HepG2 (cell line): Measurements from ENCODE around the gene CDH23. TPM values are rescaled to one million over a fixed set of nuclear protein-coding genes. Genes with fewer than 3 reads are reported as not detected.
A peak's percentile ranks its signal among the peaks of the same experiment; 100 is the strongest.

ENCODE experiments used
- ATF7 ChIP-seq, 2 experiments: fragments of 450-650 bp in 1 of 2; sonication (generic) in 1 of 2; formaldehyde crosslinking in 1 of 2; IDR thresholded peaks; 2 replicates each; pipeline versions ENCODE4 v1.4.0 to v1.6.1; 2016 to 2020; ENCODE audit warnings: antibody characterized with exemption in 1 of 2, mild to moderate bottlenecking in 1 of 2, missing genetic modification reagents in 1 of 2
- CBX1 ChIP-seq: IDR thresholded peaks from one replicate; pipeline ENCODE4 v1.6.1; 2016; ENCODE audit warnings: antibody characterized with exemption, low read depth
- FLYWCH1 ChIP-seq: sonication (generic); formaldehyde crosslinking; IDR thresholded peaks from 2 replicates; pipeline ENCODE4 v1.8.1; 2023; ENCODE audit warnings: mild to moderate bottlenecking, missing genetic modification reagents
- GZF1 ChIP-seq: sonication (generic); formaldehyde crosslinking; IDR thresholded peaks from 2 replicates; pipeline ENCODE4 v1.5.1; 2020; ENCODE audit warnings: mild to moderate bottlenecking, missing genetic modification reagents
- KDM3A ChIP-seq: IDR thresholded peaks from 2 replicates; pipeline ENCODE4 v1.6.1; 2018; ENCODE audit warnings: low read depth, missing compliant biosample characterization
- KLF9 ChIP-seq: IDR thresholded peaks from 2 replicates; pipeline ENCODE4 v1.6.1; 2016; ENCODE audit warnings: low read depth
- MAFF ChIP-seq: IDR thresholded peaks from 2 replicates; pipeline ENCODE4 v1.6.1; 2011; ENCODE audit warnings: low read depth, low read length, improper control_type of control experiment
- MXD4 ChIP-seq: IDR thresholded peaks from 2 replicates; pipeline ENCODE4 v1.6.1; 2016; ENCODE audit warnings: mild to moderate bottlenecking, missing biosample characterization, missing genetic modification reagents
- NKX3-1 ChIP-seq: sonication (generic); formaldehyde crosslinking; IDR thresholded peaks from 2 replicates; pipeline ENCODE4 v1.5.0; 2020; ENCODE audit warnings: missing genetic modification reagents
- NR2F1 ChIP-seq, 2 experiments: fragments of 450-650 bp in 1 of 2; formaldehyde crosslinking in 1 of 2; IDR thresholded peaks; 2 replicates each; pipeline versions ENCODE4 v1.5.0 to v1.6.1; 2016 to 2020; ENCODE audit warnings: mild to moderate bottlenecking in 1 of 2, missing compliant biosample characterization in 1 of 2, missing genetic modification reagents in 1 of 2, moderate library complexity in 1 of 2
- ONECUT2 ChIP-seq: sonication (generic); formaldehyde crosslinking; IDR thresholded peaks from 2 replicates; pipeline ENCODE4 v1.4.0; 2020; ENCODE audit warnings: missing genetic modification reagents
- POLR2AphosphoS2 ChIP-seq: IDR thresholded peaks from 2 replicates; pipeline ENCODE4 v1.6.1; 2011; ENCODE audit warnings: low read depth, low read length, improper control_type of control experiment
- REL ChIP-seq: sonication (generic); formaldehyde crosslinking; conservative IDR thresholded peaks from 2 replicates; pipeline ENCODE4 v1.8.0; 2022; ENCODE audit warnings: mild to moderate bottlenecking, missing genetic modification reagents, moderate library complexity
- SNAPC2 ChIP-seq: sonication (generic); formaldehyde crosslinking; IDR thresholded peaks from 2 replicates; pipeline ENCODE4 v1.8.1; 2022; ENCODE audit warnings: mild to moderate bottlenecking, missing genetic modification reagents
- SP4 ChIP-seq: sonication (generic); formaldehyde crosslinking; IDR thresholded peaks from 2 replicates; pipeline ENCODE4 v1.8.1; 2023; ENCODE audit warnings: mild to moderate bottlenecking, missing genetic modification reagents
- TGIF2 ChIP-seq: IDR thresholded peaks from 2 replicates; pipeline ENCODE4 v1.6.1; 2016; ENCODE audit warnings: control low read depth, missing compliant biosample characterization
- TSC22D2 ChIP-seq: sonication (generic); formaldehyde crosslinking; IDR thresholded peaks from 2 replicates; pipeline ENCODE4 v1.5.1; 2020; ENCODE audit warnings: missing genetic modification reagents, mild to moderate bottlenecking, borderline replicate concordance
- ZNF24 ChIP-seq: fragments of 450-650 bp; IDR thresholded peaks from 2 replicates; pipeline ENCODE4 v1.6.1; 2017; ENCODE audit warnings: antibody characterized with exemption, mild to moderate bottlenecking
- ZNF274 ChIP-seq: sonication (generic); formaldehyde crosslinking; IDR thresholded peaks from 2 replicates; pipeline ENCODE4 v1.5.1; 2020; ENCODE audit warnings: mild to moderate bottlenecking, missing genetic modification reagents
- ZNF383 ChIP-seq: sonication (generic); formaldehyde crosslinking; IDR thresholded peaks from 2 replicates; pipeline ENCODE4 v1.4.0; 2020; ENCODE audit warnings: missing genetic modification reagents, mild to moderate bottlenecking, borderline replicate concordance
- ZNF616 ChIP-seq: sonication (generic); formaldehyde crosslinking; IDR thresholded peaks from 2 replicates; pipeline ENCODE4 v1.5.0; 2020; ENCODE audit warnings: low read depth, mild to moderate bottlenecking, missing genetic modification reagents
- ZNF720 ChIP-seq: sonication (generic); formaldehyde crosslinking; IDR thresholded peaks from 2 replicates; pipeline ENCODE4 v1.4.0; 2020; ENCODE audit warnings: missing genetic modification reagents
- polyA plus RNA-seq, 8 experiments: library from polyadenylated mRNA; depleted of rRNA in 3 of 8; stranded (reverse) in 7 of 8; unstranded in 1 of 8; fragments of >200 nt; fragmentation: Illumina TruSeq in 4 of 8; extraction: Trizol in 4 of 8; gene quantifications; 2 replicates each; pipeline versions ENCODE4 v1.2.1 to v1.2.3, GENCODE V29; 2011 to 2016; ENCODE audit warnings: low read depth in 4 of 8, missing spikeins in 1 of 8, mixed read lengths in 1 of 8; ENCODE audit not compliant: insufficient read depth in 1 of 8
- total RNA-seq, 5 experiments: library from RNA; depleted of rRNA; stranded (reverse); fragments of >200 nt; fragmentation: Illumina TruSeq; extraction: Trizol; gene quantifications; 2 replicates each; pipeline ENCODE4 v1.2.3, GENCODE V29; 2016; ENCODE audit warnings: low read depth in 1 of 5
- TF ChIP-seq, protein P1 (sequence below): sonication (generic); formaldehyde crosslinking; IDR thresholded peaks from 2 replicates; pipeline ENCODE4 v1.4.0; 2020; ENCODE audit warnings: missing genetic modification reagents, borderline replicate concordance
- TF ChIP-seq, protein P2 (sequence below): sonication (generic); formaldehyde crosslinking; conservative IDR thresholded peaks from 2 replicates; pipeline ENCODE4 v1.8.0; 2022; ENCODE audit warnings: mild to moderate bottlenecking, moderate library complexity, missing genetic modification reagents
- TF ChIP-seq, protein P3 (sequence below): sonication (generic); formaldehyde crosslinking; IDR thresholded peaks from 2 replicates; pipeline ENCODE4 v1.4.0; 2020; ENCODE audit warnings: missing genetic modification reagents

Gene CDH23
- total and polyA plus RNA-seq, 2 of the 13 experiments (the other 11 are each of a cell fraction or from before 2014, with no cell fraction given), result 0.13 TPM; not detected in 1

DNA sequence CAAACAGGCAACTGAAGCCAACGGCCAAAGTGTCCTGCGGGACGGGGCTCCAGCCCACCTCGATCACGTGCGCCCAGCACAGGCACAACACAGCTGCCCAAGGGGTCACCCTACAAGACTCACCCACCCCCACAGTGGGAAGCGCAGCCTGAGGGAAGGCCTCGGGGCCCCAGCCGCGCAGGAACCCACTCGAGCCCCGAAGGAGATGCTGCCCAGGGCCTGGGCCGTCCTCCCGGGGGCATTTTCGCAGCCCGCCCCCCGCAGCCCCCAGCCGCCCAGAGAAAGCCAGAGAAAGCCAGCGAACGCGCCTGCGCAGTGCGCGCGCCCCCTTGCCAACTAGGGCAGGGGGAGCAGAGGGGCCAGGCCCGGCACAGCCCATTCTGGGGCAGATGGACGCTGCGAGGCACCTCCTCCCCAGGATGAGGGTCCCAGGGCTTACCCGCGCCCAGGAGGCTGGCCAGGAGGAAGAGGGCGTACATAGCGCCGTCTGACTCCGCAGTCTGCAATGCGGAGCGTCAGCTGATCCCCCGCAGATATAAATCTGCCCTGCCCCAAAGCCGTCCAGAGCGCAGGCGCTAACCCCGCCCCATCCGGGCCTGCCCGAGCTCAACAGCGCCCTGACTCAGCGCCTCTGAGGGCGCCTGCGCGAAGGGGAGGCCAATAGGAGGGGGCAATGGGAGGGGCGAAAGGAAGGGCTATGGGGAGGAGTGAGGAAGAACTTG is 454.2 kb downstream of the CDH23 start, which contains the start of gene PSAP (continued):
- TF ChIP-seq, protein P1, sequence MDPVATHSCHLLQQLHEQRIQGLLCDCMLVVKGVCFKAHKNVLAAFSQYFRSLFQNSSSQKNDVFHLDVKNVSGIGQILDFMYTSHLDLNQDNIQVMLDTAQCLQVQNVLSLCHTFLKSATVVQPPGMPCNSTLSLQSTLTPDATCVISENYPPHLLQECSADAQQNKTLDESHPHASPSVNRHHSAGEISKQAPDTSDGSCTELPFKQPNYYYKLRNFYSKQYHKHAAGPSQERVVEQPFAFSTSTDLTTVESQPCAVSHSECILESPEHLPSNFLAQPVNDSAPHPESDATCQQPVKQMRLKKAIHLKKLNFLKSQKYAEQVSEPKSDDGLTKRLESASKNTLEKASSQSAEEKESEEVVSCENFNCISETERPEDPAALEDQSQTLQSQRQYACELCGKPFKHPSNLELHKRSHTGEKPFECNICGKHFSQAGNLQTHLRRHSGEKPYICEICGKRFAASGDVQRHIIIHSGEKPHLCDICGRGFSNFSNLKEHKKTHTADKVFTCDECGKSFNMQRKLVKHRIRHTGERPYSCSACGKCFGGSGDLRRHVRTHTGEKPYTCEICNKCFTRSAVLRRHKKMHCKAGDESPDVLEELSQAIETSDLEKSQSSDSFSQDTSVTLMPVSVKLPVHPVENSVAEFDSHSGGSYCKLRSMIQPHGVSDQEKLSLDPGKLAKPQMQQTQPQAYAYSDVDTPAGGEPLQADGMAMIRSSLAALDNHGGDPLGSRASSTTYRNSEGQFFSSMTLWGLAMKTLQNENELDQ (CRISPR knock-in tag), result no peak
- TF ChIP-seq POLR2AphosphoS2, result peak; percentile 87
- no peak for TF ChIP-seq ONECUT2 (CRISPR knock-in tag)
- peak; percentile 72; the same call in 1 of the 2 replicates for TF ChIP-seq MXD4 (CRISPR knock-in tag)
- TF ChIP-seq NKX3-1 (CRISPR knock-in tag), result no peak
- TF ChIP-seq KDM3A (CRISPR knock-in tag), result peak; percentile 30; the same call in 1 of the 2 replicates
- TF ChIP-seq REL (CRISPR knock-in tag), result no peak
- TF ChIP-seq GZF1 (CRISPR knock-in tag), result peak; percentile 82
- TF ChIP-seq CBX1, result no peak
- no peak for TF ChIP-seq FLYWCH1 (CRISPR knock-in tag)
- no peak; the same call in 1 of the 2 replicates for TF ChIP-seq ZNF616 (CRISPR knock-in tag)
- no peak for TF ChIP-seq KLF9 (CRISPR knock-in tag)
- TF ChIP-seq TGIF2 (CRISPR knock-in tag), result no peak; the same call in 1 of the 2 replicates
- no peak for TF ChIP-seq ZNF383 (CRISPR knock-in tag)
- TF ChIP-seq MAFF, result peak; percentile 53; the same call in 1 of the 2 replicates
- no peak; the same call in 1 of the 2 replicates for TF ChIP-seq TSC22D2 (CRISPR knock-in tag)
- TF ChIP-seq ZNF24, result no peak
- no peak for TF ChIP-seq ATF7 (IDR thresholded peaks at IDR 0.05)
- TF ChIP-seq ATF7 (CRISPR knock-in tag; IDR thresholded peaks at IDR 0.05), result no peak
- TF ChIP-seq ZNF720 (CRISPR knock-in tag), result no peak
- peak; percentile 86 for TF ChIP-seq ZNF274 (CRISPR knock-in tag)
- TF ChIP-seq, protein P2, sequence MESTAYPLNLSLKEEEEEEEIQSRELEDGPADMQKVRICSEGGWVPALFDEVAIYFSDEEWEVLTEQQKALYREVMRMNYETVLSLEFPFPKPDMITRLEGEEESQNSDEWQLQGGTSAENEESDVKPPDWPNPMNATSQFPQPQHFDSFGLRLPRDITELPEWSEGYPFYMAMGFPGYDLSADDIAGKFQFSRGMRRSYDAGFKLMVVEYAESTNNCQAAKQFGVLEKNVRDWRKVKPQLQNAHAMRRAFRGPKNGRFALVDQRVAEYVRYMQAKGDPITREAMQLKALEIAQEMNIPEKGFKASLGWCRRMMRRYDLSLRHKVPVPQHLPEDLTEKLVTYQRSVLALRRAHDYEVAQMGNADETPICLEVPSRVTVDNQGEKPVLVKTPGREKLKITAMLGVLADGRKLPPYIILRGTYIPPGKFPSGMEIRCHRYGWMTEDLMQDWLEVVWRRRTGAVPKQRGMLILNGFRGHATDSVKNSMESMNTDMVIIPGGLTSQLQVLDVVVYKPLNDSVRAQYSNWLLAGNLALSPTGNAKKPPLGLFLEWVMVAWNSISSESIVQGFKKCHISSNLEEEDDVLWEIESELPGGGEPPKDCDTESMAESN (CRISPR knock-in tag), result no peak
- peak in 1 of 2 experiments; percentile 26; a peak in 1 of 4 replicates for TF ChIP-seq NR2F1 (CRISPR knock-in tag; IDR thresholded peaks at IDR 0.05)
- no peak for TF ChIP-seq SNAPC2 (CRISPR knock-in tag)
- peak; percentile 86 for TF ChIP-seq SP4 (CRISPR knock-in tag)
- TF ChIP-seq, protein P3, sequence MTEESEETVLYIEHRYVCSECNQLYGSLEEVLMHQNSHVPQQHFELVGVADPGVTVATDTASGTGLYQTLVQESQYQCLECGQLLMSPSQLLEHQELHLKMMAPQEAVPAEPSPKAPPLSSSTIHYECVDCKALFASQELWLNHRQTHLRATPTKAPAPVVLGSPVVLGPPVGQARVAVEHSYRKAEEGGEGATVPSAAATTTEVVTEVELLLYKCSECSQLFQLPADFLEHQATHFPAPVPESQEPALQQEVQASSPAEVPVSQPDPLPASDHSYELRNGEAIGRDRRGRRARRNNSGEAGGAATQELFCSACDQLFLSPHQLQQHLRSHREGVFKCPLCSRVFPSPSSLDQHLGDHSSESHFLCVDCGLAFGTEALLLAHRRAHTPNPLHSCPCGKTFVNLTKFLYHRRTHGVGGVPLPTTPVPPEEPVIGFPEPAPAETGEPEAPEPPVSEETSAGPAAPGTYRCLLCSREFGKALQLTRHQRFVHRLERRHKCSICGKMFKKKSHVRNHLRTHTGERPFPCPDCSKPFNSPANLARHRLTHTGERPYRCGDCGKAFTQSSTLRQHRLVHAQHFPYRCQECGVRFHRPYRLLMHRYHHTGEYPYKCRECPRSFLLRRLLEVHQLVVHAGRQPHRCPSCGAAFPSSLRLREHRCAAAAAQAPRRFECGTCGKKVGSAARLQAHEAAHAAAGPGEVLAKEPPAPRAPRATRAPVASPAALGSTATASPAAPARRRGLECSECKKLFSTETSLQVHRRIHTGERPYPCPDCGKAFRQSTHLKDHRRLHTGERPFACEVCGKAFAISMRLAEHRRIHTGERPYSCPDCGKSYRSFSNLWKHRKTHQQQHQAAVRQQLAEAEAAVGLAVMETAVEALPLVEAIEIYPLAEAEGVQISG (CRISPR knock-in tag), result peak; percentile 28; the same call in 1 of the 2 replicates
